ENCODE data around the gene ONECUT1. TPM values are rescaled to one million over a fixed set of nuclear protein-coding genes. Genes with fewer than 3 reads are reported as not detected.

Gene ONECUT1
- total RNA-seq, 1 donor from 2014 or later, result 0.69 TPM

- no peaks in the 10 kb centered on the region for H3K36me3 Mint-ChIP-seq (ENCODE audit: low read depth, unreplicated experiment)
- H3K27ac Mint-ChIP-seq (ENCODE audit: unreplicated experiment), result no peak overlapping the region
- peaks cover 27% of the 10 kb centered on the region for H3K4me1 Mint-ChIP-seq (ENCODE audit: unreplicated experiment)
- no peak overlapping the region for H3K4me3 Mint-ChIP-seq (ENCODE audit: unreplicated experiment)
- peaks cover 12% of the 10 kb centered on the region for H3K27me3 Mint-ChIP-seq (ENCODE audit: unreplicated experiment)
- DNase-seq (ENCODE audit: low spot score), result no peak
- no peak for TF ChIP-seq CTCF (IDR thresholded peaks at IDR 0.05; ENCODE audit: unreplicated experiment)
- H3K9me3 Mint-ChIP-seq (ENCODE audit: unreplicated experiment), result no peaks in the 10 kb centered on the region
These were observed 7.6 kb downstream of the ONECUT1 start for GRCh38 chr15:52782514-52782913.

GRCh38 chr15:52780172-52780980 is 9.8 kb downstream of the ONECUT1 start:
- H3K27me3 Mint-ChIP-seq (ENCODE audit: unreplicated experiment), result no peaks in the 10 kb centered on the region
- no peaks in the 10 kb centered on the region for H3K9me3 Mint-ChIP-seq (ENCODE audit: unreplicated experiment)
- no peak overlapping the region for H3K4me3 Mint-ChIP-seq (ENCODE audit: unreplicated experiment)
- H3K4me1 Mint-ChIP-seq (ENCODE audit: unreplicated experiment), result peaks cover 27% of the 10 kb centered on the region
- TF ChIP-seq CTCF (IDR thresholded peaks at IDR 0.05; ENCODE audit: unreplicated experiment), result peak; percentile 82
- DNase-seq (ENCODE audit: low spot score), result peak; percentile 71
- no peaks in the 10 kb centered on the region for H3K36me3 Mint-ChIP-seq (ENCODE audit: low read depth, unreplicated experiment)
- no peak overlapping the region for H3K27ac Mint-ChIP-seq (ENCODE audit: unreplicated experiment)

GRCh38 chr15:52778457-52778856 is 11.7 kb downstream of the ONECUT1 start:
- Mint-ChIP-seq H3K9me3 (ENCODE audit: unreplicated experiment) (no peaks in the 10 kb centered on the region), H3K27ac (ENCODE audit: unreplicated experiment) (no peak overlapping the region), H3K27me3 (ENCODE audit: unreplicated experiment) (no peaks in the 10 kb centered on the region), H3K4me1 (ENCODE audit: unreplicated experiment) (peaks cover 23% of the 10 kb centered on the region), H3K36me3 (ENCODE audit: low read depth, unreplicated experiment) (no peaks in the 10 kb centered on the region), H3K4me3 (ENCODE audit: unreplicated experiment) (no peak overlapping the region)
- no peak for DNase-seq (ENCODE audit: low spot score)
- TF ChIP-seq CTCF (IDR thresholded peaks at IDR 0.05; ENCODE audit: unreplicated experiment), result no peak

- Mint-ChIP-seq H3K9me3 (ENCODE audit: unreplicated experiment) (no peaks in the 10 kb centered on the region), H3K4me1 (ENCODE audit: unreplicated experiment) (peaks cover 12% of the 10 kb centered on the region), H3K36me3 (ENCODE audit: low read depth, unreplicated experiment) (no peaks in the 10 kb centered on the region), H3K27me3 (ENCODE audit: unreplicated experiment) (no peaks in the 10 kb centered on the region), H3K4me3 (ENCODE audit: unreplicated experiment) (no peak overlapping the region), H3K27ac (ENCODE audit: unreplicated experiment) (no peak overlapping the region)
- TF ChIP-seq CTCF (IDR thresholded peaks at IDR 0.05; ENCODE audit: unreplicated experiment), result no peak
- DNase-seq (ENCODE audit: low spot score), result no peak
These were observed 17.4 kb downstream of the ONECUT1 start for GRCh38 chr15:52772766-52773165.

- peak; percentile 22 for TF ChIP-seq CTCF (IDR thresholded peaks at IDR 0.05; ENCODE audit: unreplicated experiment)
- peak; percentile 62 for DNase-seq (ENCODE audit: low spot score)
- no peaks in the 10 kb centered on the region for H3K4me1 Mint-ChIP-seq (ENCODE audit: unreplicated experiment)
- H3K9me3 Mint-ChIP-seq (ENCODE audit: unreplicated experiment), result no peaks in the 10 kb centered on the region
- no peak overlapping the region for H3K27ac Mint-ChIP-seq (ENCODE audit: unreplicated experiment)
- H3K36me3 Mint-ChIP-seq (ENCODE audit: low read depth, unreplicated experiment), result no peaks in the 10 kb centered on the region
- no peaks in the 10 kb centered on the region for H3K27me3 Mint-ChIP-seq (ENCODE audit: unreplicated experiment)
- H3K4me3 Mint-ChIP-seq (ENCODE audit: unreplicated experiment), result no peak overlapping the region
These were observed 24.4 kb downstream of the ONECUT1 start for GRCh38 chr15:52765785-52766184.

Data from endothelial cell (in vitro differentiated cells).